ENCODE results near the gene POC5.

Gene POC5

DNA sequence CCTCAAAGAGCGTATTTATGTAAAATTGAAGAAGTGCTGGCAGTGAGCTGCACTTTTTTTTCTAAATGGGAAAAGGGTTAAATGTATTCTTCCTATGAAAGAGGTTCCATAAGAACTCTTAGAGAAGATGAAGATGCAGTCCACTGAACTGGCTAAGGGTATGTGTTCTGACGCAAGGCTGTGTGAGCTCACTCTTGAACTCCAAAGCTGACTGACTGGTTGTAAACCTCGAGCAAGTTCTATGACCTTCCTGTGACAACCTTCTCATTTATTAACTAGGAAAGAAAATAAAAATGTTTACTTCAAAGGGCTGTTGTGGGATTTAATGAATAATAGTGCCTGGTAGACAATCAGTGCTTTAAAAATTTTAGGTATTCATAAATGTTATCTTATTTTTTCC is 46.7 kb downstream of the POC5 start:
- no peak overlapping the region for H3K4me3 ChIP-seq
- DNase-seq (ENCODE audit: low spot score) = no peak
- no peak for TF ChIP-seq CTCF (IDR thresholded peaks at IDR 0.05)
- no peak overlapping the region for H3K27ac ChIP-seq

- H3K27ac ChIP-seq = peak overlapping the region in 1 of 2 donors; percentile 35
- no peak for DNase-seq (ENCODE audit: low spot score)
- TF ChIP-seq CTCF (IDR thresholded peaks at IDR 0.05) = no peak
- H3K4me3 ChIP-seq = peak overlapping the region; percentile 54
Observed at GRCh38 chr5:75668977-75669689, 48.1 kb downstream of the POC5 start.

DNA sequence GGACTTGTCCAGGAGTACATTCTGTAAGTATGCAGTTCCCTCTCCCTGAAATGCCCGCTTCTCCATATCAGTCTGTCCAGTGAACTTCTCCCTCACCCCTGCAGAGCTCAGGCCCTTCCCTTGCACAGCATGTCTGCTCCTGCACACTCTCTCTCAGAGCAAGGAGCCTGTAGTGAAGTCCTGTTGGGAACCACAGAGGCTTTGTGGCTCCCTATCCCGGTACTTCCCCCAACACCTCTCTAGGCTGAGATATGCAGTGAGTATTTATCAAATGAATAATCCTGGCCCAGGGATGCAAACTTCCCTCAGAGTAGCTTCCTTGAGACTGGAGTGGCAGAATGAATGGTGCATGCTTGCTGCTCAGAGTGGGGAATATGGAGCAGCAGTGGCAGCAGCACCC is 48.8 kb downstream of the POC5 start:
- H3K27ac ChIP-seq = peak overlapping the region in 1 of 2 donors; percentile 35
- no peak for TF ChIP-seq CTCF (IDR thresholded peaks at IDR 0.05)
- no peak overlapping the region for H3K4me3 ChIP-seq
- no peak for DNase-seq (ENCODE audit: low spot score)

DNA sequence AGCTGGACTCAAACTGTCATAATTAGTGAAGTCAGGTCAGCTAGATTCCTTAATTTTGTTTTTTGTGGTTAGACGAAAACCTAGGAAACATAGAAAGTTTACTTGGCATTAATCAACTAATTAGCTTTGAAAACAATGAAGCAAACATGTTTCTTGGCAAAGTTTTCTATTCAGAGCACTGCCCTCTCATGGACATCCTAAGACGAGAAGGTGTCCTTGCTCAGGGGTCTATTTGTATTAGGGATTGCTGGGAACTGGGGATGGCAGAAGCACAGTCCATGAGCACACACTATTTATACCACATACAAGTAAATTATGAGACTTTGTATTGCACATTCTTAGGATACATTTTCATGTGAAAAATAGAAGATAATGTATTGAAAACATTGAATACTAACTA is 49.7 kb downstream of the POC5 start:
- no peak overlapping the region for H3K27ac ChIP-seq
- no peak overlapping the region for H3K4me3 ChIP-seq
- DNase-seq (ENCODE audit: low spot score) = no peak
- TF ChIP-seq CTCF (IDR thresholded peaks at IDR 0.05) = no peak

DNA sequence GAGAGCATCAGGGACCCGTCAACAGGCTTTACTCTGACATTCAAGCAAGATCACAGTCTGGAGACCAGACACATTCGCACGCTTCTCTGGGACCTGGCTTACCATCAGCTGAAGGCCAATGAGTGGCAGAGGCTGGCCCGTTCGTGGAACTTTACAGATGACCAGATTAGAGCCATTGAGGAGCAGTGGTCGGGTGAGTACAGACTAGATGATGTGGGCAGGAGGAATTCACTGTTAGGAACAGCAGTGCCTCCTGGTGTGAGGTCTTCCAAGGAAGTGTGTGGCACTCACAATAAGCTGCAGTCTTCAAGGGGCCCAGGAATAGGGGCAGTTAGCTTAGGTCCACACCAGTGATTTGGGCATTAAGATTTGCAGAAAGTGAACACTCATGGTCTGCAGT is 50.4 kb downstream of the POC5 start:
- no peak overlapping the region for H3K4me3 ChIP-seq
- DNase-seq (ENCODE audit: low spot score) = no peak
- TF ChIP-seq CTCF (IDR thresholded peaks at IDR 0.05) = no peak
- H3K27ac ChIP-seq = no peak overlapping the region

DNA sequence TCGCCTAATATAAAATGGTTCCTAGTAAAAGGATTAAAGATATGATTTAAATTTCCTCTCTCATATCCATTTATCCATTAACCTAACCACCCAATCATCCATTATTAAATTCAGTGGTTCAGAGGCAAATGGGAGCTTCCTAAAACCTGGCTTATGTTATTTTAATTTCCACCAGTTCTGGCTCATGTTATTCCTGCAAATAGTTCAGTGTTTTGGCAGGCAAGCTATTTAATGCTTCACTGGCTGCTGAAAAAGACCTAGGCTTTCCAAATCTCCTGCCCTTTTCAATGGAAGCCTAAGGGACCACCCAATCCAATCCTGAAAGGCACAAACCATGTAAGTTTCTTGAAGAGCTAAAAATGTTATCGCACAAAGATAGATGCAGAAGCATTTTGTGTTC is 52.3 kb downstream of the POC5 start:
- no peak for DNase-seq (ENCODE audit: low spot score)
- Histone ChIP-seq H3K4me3 (no peak overlapping the region), H3K27ac (no peak overlapping the region)
- TF ChIP-seq CTCF (IDR thresholded peaks at IDR 0.05) = no peak

- no peak for DNase-seq (ENCODE audit: low spot score)
Observed at GRCh38 chr5:75663579-75664284, 53.5 kb downstream of the POC5 start.

More at GRCh38 chr5:75663579-75664284, 53.5 kb downstream of the POC5 start:
- TF ChIP-seq CTCF (IDR thresholded peaks at IDR 0.05) = no peak
- Histone ChIP-seq H3K4me3 (no peak overlapping the region), H3K27ac (no peak overlapping the region)
